ENCODE measurements around the gene LRRC27. TPM values are rescaled to one million over a fixed set of nuclear protein-coding genes. Genes with fewer than 3 reads are reported as not detected.

LRRC27 gene
- total RNA-seq, 4 donors from 2014 or later = 5.1 to 22.3 (median 18.5) TPM

DNA sequence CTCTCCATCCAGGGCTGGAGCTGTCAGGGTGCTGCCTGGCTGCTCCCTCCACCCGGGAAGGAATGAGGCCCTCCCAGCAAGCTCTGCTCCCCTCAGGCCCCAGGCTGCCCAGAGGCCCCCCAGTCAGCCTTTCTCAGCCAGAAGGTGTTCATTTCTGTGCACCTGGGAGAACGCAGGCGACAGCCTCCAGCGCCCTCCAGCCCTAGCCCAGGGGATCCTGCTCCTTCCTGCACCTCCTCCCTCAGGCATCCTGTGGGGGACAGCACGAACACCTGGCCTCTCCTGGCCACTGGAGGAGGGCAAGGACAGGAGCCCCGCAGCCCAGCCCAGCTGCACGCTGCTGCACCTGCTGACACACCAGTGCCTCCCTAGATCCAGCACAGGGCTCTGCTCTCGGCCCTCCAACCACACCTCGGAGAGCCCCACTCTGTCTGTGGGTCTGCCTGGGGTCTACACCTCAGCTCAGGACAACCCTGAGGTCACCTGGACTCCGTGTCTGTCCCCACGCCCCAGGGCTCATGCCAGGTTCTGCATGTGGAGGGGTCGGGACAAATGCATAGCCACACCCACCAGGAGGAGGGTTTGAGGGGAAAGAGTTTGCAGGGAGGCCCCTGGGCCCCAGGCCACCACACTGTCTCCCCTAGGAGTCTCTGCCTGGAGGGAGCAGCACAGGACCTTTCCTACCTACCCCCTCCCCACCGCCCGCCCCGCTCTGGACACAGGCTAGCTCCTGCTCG is 57.6 kb downstream of the LRRC27 start:
- Histone ChIP-seq H3K4me1 (peaks cover 0 to 18% (median 13%) of the 10 kb centered on the region in 4 donors), H3K27me3 (no peaks in the 10 kb centered on the region), H3K36me3 (no peaks in the 10 kb centered on the region), H3K4me3 (no peak overlapping the region), H3K9me3 (no peaks in the 10 kb centered on the region), H3K27ac (peak overlapping the region in 1 of 4 donors; percentile 25)
- TF ChIP-seq, protein P1, sequence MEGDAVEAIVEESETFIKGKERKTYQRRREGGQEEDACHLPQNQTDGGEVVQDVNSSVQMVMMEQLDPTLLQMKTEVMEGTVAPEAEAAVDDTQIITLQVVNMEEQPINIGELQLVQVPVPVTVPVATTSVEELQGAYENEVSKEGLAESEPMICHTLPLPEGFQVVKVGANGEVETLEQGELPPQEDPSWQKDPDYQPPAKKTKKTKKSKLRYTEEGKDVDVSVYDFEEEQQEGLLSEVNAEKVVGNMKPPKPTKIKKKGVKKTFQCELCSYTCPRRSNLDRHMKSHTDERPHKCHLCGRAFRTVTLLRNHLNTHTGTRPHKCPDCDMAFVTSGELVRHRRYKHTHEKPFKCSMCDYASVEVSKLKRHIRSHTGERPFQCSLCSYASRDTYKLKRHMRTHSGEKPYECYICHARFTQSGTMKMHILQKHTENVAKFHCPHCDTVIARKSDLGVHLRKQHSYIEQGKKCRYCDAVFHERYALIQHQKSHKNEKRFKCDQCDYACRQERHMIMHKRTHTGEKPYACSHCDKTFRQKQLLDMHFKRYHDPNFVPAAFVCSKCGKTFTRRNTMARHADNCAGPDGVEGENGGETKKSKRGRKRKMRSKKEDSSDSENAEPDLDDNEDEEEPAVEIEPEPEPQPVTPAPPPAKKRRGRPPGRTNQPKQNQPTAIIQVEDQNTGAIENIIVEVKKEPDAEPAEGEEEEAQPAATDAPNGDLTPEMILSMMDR (IDR thresholded peaks at IDR 0.05) = no peak
- TF ChIP-seq POLR2A (IDR thresholded peaks at IDR 0.05) = no peak
- peak in 2 of 3 donors; percentile 45 to 57 for DNase-seq

DNA sequence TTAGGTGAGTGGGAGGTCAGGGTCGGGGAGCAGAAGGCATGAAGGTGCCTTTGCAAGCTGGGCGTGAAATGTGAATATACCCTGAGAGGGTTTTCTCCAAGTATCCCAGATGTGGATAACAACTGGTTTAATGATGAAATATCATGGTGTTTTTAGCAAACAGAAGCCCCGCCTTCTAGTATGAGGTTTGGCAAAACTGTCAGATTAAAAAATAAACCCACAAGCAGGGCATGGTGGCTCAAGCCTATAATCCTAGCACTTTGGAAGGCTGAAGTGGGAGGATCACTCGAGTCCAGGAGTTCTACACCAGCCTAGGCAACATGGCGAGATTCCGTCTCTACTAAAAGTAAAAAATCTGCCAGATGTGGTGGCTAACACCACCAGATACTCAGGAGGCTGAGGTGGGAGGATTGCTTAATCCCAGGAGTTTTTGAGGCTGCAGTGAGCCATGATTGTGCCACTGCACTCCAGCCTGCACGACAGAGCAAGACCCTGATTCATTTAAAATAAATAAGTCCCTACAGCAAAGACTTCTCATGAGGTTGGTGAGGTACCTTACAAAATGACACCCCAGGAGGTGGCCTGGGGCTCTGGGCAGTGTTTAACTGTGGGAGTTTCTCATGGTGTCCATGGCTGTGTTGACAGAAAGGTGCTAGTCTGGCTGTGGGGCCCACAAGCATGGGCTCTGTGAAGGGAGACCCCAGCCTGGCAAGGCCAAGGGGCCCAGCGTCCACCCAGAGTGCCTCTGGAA is 58.4 kb downstream of the LRRC27 start:
- H3K27me3 ChIP-seq = no peaks in the 10 kb centered on the region
- H3K4me1 ChIP-seq = peaks cover 0 to 25% (median 13%) of the 10 kb centered on the region in 4 donors
- no peaks in the 10 kb centered on the region for H3K36me3 ChIP-seq
- no peak overlapping the region for H3K27ac ChIP-seq
- TF ChIP-seq, protein P1 (IDR thresholded peaks at IDR 0.05) = no peak
- no peaks in the 10 kb centered on the region for H3K9me3 ChIP-seq
- H3K4me3 ChIP-seq = no peak overlapping the region
- DNase-seq = peak in 1 of 3 donors; percentile 18

DNA sequence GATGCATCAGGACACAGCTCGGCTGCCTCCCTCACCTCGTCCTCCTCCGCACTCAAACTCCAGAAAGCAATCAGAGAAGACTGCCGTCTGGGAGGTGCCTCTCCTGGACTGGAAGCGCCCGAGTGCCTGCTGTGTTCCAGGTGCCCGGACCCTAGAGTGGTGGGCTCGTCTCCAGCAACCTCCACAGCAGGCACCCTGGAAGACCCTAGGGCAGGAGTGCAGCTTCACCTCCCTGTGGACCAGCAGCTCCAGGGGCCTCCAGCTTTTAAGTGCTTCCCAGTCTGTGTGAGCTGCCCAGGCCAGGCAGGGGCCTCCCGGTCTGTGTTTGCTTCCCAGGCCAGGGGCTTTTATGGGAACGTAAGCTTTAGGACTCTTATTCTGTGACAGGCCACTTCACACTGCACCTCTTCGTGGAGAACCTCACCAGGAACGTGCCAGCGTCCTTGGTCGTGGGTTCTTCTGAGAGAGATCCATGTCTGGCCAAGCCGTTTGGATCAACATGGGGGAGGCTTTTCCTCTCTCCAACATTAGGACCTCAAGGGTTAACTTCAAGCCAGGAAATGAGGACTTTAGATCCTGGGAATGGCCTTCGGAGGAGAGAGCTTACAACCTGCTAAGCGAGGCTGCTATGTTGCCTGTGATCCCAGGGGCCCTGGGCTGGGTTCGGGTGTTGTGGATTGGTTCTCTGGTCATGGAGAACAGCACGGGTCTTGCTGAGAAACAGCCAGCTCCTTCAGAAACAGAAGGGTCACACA is 59.1 kb downstream of the LRRC27 start:
- Histone ChIP-seq H3K27me3 (no peaks in the 10 kb centered on the region), H3K9me3 (no peaks in the 10 kb centered on the region), H3K27ac (no peak overlapping the region), H3K36me3 (no peaks in the 10 kb centered on the region), H3K4me3 (no peak overlapping the region), H3K4me1 (peaks cover 0 to 32% (median 17%) of the 10 kb centered on the region in 4 donors)
- TF ChIP-seq, protein P1 (IDR thresholded peaks at IDR 0.05) = no peak
- TF ChIP-seq POLR2A (IDR thresholded peaks at IDR 0.05) = no peak
- peak in 2 of 3 donors; percentile 41 to 44 for DNase-seq

DNA sequence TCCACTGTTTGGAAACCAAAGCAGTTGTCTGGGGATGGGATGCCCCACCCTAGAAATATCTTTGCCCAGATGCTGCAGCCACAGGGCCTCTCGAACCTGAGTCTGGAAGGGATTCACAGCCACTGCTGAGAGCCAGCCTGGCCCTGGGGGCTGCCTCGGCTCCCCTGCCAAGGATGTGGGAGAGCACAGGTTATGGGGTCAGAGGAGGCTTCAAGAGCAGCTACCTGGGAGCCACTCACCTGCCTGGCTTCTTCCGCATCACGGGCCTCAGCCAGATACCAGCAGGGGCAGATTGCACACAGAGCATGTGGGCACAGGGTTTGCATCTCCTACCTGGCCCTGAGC is 59.7 kb downstream of the LRRC27 start:
- peak in 2 of 3 donors; percentile 38 to 40 for DNase-seq
- Histone ChIP-seq H3K9me3 (no peaks in the 10 kb centered on the region), H3K27ac (no peak overlapping the region), H3K4me1 (peaks cover 0 to 32% (median 18%) of the 10 kb centered on the region in 4 donors), H3K36me3 (no peaks in the 10 kb centered on the region), H3K27me3 (no peaks in the 10 kb centered on the region), H3K4me3 (no peak overlapping the region)
- TF ChIP-seq POLR2A (IDR thresholded peaks at IDR 0.05) = no peak
- TF ChIP-seq, protein P1 (IDR thresholded peaks at IDR 0.05) = no peak

DNA sequence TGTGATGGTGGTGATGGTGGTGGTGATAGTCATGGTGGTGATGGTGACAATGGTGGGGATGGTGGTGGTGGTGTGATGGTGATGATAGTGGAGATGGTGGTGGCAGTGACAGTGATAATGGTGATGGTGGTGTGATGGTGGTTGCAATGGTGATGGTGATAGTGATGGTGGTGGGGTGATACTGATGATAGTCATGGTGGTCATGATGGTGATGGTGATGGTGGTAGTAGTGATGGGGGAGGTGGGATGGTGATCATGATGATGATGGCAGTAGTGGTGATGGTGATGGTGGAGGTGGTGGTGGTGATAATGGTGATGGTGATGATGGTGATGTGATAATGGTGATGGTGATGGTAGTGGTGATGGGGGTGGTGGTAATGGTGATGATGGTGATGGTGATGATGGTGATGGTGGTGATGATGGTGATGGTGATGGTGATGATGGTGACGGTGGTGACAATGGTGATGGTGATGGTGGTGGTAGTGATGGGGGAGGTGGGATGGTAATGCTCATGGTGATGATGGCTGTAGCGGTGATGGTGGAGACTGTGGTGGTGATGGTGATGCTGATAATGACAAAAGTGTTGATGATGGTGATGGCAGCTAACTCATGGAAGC is 60.3 kb downstream of the LRRC27 start:
- no peaks in the 10 kb centered on the region for H3K36me3 ChIP-seq
- H3K9me3 ChIP-seq = no peaks in the 10 kb centered on the region
- DNase-seq = peak in 2 of 3 donors; percentile 3 to 21
- peaks cover 0 to 32% (median 18%) of the 10 kb centered on the region in 4 donors for H3K4me1 ChIP-seq
- no peak overlapping the region for H3K4me3 ChIP-seq
- no peak for TF ChIP-seq POLR2A (IDR thresholded peaks at IDR 0.05)
- TF ChIP-seq, protein P1 (IDR thresholded peaks at IDR 0.05) = no peak
- H3K27ac ChIP-seq = no peak overlapping the region
- H3K27me3 ChIP-seq = no peaks in the 10 kb centered on the region

Data from Peyer's patch (tissue), 4 donors.